Midbrain (tissue), 1 donor: ENCODE measurements around the gene NRBP1.
"Not testable (repeated sequence)": the region's sequence is repeated elsewhere in the genome, so short reads cannot be mapped to it uniquely, and the experiment has no call there.

Experiments used
- DNase-seq: peaks from one replicate; lab custom pipeline; 2025; lab: John Stamatoyannopoulos, UW

The NRBP1 gene

DNA sequence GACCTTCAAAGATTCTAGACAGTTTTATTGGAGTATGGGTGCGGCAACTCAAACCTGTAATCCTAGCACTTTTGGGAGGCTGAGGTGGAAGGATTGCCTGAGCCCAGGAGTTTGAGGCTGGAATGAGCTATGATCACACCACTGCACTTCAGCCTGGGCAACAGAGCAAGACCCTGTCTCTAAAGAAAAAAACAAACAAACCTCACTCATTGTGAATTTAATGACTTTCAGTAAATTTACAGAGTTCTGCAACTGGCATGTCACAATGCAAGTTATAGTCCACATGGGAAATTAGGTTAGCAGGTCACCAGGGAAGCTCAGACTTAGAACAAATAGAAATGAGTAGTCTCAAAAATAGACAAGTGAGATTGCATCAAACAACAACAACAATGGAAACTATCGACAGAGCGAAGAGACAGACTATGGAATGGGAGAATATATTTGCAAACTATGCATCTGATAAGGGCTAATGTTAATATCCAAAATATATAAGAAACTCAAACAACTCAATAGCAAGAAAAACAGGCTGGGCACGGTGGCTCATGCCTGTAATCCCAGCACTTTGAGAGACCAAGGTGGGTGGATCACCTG, 6.7 kb upstream of the NRBP1 start:
- DNase-seq, result no peak

DNA sequence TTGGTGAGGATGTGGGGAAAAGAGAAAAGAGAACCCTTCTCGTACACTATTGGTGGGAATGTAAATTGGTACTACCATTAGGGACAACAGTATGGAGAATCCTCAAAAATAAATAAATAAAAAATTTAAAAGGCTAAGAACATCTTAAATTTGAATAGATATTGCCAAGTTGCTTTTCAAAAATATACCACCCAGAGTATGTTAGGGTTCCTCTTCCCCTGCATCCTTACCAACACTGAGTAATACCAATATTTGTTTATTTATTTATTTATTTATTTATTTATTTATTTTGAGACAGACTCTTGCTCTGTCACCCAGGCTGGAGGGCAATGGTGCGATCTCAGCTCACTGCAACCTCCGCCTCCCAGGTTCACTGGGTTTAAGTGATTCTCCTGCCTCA, 5.5 kb upstream of the NRBP1 start:
- no peak for DNase-seq

DNA sequence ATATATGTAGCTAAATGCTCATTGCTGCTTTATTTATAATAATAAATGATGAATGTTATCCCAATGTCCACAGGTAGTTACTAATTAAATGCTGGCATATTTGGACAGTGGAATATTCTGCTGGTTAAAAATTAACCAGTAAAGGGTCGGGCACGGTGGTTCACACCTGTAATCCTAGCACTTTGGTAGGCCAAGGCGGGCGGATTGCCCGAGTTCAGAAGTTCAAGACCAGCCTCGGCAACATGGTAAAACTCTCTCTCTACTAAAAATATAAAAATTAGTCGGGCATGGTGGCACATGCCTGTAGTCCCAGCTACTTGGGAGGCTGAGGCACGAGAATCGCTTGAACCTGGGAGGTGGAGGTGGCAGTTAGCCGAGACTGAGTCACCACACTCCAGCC, 3.4 kb upstream of the NRBP1 start:
- DNase-seq, result not testable (repeated sequence)

DNA sequence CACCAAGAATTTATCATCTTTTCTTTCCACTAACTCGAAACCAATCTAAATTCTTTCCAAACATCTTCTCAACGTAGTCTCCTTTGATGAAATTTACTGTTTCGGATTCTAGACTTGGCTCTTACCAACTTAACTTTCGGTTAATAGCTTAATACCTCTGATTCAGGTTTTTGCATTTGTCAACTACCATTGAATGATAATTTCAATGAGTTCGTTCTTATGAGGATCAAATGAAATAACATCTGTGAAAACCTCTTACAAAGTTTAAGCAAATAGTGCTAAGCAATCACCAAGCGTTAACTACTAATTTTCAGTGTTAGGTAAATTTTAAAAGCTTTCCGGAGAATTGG, 593 bp upstream of the NRBP1 start:
- DNase-seq, result no peak

DNA sequence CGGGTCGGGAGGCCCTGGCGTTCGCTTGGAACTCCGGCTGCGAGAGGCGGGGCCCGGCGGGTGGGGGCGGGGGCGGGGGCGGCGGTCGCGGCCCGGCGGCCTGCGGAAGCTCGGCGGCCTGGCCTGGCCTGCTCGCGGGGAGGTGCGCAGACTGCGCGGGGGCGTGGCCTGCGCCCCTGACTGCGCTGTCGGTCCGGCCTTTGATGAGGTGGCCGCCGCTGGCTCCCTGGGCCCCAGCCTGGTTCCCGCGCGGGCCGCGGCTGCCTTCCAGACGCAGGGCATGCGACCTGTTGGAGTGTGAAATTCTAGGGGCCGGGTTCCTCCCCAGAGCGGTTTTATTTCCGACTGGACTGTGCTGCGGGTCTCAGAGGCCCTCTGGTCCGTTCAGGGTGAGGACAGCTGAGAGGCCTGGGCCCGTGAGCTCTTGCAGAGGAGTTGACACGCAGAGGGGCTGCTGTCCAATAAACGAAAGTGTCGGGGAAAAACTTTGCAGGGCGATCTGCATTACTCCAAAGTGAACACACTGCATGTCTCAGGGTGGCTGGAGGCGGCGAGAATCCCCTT, 629 bp downstream of the NRBP1 start:
- peak; percentile 62 for DNase-seq

DNA sequence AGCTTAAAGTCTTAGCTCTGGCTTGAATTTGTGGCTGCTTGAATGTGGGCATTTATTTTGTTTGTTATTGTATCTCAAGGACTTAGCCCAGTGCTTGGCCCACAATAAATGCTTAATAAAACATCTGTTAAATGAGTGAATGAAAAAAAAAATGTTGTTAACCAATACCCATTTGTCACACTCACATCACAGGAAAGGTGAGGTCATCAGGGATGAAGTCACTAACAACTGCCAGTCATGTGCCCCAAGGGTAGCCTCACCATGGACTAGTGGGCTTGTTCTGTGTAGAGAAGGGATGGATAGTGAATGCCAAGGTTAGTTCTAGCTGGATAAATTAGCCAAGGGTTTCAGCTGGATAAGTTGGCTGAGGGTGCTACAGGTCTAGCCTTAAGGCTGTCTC, 3.0 kb downstream of the NRBP1 start:
- DNase-seq, result no peak

DNA sequence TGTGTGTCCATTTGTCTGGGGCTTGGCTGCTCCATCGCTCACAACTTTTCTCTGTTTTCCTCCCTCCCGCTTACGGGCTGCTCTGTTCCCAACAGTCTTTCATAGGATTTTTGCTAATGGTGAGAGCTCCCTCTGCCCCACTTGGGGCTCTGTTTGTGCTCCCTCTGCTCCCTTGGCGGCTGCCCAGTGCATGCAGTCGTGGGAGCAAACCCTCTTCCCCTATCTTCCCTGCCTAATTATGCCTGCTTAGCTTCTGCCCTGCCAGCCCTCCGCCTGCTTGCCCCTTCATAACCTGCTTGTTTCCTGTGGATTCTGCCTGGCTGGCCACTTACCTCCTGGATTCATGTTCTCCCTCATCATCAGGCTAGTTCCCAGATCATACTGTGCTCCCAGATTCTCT, 7.2 kb downstream of the NRBP1 start:
- no peak for DNase-seq

DNA sequence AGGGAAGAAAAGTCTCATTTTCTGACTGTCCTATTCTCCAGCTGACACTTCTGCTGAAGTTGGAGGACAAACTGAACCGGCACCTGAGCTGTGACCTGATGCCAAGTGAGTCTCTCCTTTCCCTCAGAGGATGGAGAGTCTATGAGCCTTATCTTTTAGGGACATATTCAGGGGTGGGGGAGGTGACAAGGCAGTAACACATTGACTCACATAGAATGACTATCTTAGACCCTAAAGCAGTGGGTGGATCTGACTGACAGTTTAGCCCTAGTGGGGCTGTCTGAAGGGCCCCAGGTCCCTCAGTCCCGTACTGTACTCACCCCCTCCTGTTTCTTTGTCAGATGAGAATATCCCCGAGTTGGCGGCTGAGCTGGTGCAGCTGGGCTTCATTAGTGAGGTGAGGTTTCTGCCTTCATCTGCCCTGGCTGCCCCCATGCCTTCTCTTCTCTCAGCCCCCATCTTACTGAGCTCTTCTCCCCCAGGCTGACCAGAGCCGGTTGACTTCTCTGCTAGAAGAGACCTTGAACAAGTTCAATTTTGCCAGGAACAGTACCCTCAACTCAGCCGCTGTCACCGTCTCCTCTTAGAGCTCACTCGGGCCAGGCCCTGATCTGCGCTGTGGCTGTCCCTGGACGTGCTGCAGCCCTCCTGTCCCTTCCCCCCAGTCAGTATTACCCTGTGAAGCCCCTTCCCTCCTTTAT, 12.9 kb downstream of the NRBP1 start:
- DNase-seq, result no peak

DNA sequence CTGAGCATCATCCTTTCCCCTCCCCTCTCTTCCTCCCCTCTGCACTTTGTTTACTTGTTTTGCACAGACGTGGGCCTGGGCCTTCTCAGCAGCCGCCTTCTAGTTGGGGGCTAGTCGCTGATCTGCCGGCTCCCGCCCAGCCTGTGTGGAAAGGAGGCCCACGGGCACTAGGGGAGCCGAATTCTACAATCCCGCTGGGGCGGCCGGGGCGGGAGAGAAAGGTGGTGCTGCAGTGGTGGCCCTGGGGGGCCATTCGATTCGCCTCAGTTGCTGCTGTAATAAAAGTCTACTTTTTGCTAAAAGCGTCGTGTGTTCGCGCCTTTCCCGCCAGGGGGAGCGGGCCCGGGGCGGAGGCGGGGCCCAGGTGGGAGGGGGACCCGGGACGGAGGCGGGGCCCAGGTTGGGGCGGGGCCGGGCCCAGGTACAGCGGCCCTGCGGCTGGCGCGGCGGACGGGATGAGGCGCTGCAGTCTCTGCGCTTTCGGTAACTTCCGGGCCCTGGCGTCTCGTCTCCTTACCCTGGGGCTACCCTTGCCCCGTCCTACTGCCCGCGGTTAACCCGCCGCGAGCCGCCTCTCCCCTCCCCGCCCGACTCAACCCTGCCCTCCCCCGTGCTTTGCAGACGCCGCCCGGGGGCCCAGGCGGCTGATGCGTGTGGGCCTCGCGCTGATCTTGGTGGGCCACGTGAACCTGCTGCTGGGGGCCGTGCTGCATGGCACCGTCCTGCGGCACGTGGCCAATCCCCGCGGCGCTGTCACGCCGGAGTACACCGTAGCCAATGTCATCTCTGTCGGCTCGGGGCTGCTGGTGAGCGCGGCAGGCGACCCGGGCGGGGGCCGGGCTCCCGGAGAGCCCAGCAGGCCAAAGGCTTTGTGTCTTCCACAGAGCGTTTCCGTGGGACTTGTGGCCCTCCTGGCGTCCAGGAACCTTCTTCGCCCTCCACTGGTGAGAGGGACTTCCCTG, 13.8 kb downstream of the NRBP1 start, which contains the start of gene KRTCAP3:
Gene KRTCAP3 (plus strand): TSS at position 424 of the 962 bp plus-strand sequence. CDS start 32 bp downstream, at position 456.
- DNase-seq, result no peak

DNA sequence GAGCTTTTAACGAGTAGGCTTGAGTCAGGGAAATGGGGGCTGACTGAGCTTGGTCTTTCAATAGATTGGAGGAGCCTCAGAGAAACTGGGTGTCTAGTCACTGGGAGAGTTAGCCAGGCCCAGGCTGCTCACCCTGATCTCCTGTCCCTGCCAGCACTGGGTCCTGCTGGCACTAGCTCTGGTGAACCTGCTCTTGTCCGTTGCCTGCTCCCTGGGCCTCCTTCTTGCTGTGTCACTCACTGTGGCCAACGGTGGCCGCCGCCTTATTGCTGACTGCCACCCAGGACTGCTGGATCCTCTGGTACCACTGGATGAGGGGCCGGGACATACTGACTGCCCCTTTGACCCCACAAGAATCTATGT, 14.5 kb downstream of the NRBP1 start:
- DNase-seq, result no peak

DNA sequence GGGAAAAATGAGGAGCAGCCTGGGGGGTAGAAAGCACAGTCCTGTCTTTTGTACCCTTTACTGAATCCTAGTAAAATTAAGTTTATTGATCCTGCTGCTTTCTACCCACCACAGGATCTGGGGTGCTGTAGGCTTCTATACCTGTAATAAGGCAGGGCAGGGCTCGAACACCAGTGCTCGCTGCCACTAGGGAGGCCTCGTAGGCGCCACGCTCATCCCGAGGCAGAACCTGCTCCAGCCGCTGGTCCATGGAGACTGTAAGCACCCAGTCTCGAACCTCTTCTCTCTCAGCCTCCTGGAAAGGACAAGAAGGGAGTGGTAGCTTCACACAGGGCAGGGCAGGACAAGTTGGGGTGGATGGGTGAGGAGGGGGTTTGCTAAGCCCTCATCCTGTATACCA, 16.7 kb downstream of the NRBP1 start:
- no peak for DNase-seq

DNA sequence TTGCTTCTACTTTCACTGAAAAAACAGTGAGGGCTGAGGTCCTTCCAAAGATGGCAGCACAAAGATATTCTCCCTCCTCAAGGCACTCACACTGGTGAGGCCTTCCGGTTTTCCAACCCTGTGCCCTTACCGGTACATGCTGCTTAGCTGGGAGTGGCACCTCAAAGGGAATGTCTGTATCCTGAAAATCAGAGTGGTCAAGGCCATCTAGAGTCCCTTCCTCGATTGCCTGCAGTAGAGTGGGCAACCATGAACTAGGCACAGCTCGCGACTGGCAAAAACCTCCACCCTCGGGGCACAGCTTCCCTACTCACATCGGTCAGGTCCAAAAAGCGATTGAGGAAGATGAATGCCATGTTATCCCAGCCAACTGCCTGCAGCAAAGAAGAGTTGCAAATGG, 17.2 kb downstream of the NRBP1 start:
- DNase-seq, result no peak

DNA sequence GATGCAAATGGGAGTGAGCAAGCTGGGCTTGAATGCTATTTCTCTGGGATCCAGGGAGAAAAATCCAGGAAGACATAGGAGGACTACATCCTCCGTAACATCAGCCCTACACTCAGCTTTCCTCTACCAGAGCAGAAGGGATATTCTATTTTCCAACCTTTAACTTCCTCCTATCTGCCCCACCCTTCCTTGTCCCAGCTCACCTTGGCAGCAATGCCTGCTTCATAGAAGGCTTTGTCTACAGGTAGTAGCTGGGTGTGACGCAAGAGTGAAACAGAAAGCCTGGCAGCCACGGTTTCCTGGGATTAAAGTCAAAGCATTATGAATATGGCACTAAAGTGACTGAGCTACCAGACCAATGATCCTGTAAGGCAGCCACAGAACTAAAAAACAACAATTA, 17.6 kb downstream of the NRBP1 start:
- DNase-seq, result no peak

DNA sequence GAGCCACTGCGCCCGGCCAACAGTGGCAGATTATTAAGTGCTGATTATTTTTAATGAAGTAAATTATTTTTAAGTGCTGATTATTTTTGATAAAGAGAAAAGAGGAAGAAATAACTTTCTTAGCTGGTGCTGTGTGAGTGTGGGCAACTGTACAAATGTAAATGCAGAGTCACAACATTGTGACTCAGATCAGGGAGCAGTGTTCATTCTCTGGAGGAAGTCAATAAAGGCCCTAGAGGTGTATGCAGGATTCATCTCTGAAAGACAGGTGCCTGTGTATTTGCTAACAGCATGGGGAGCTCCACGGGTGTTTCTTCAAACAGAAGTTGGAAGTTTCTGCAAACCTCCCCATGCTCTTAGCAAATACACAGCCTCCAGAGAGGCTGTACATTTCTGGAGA, 19.9 kb downstream of the NRBP1 start:
- DNase-seq, result no peak

DNA sequence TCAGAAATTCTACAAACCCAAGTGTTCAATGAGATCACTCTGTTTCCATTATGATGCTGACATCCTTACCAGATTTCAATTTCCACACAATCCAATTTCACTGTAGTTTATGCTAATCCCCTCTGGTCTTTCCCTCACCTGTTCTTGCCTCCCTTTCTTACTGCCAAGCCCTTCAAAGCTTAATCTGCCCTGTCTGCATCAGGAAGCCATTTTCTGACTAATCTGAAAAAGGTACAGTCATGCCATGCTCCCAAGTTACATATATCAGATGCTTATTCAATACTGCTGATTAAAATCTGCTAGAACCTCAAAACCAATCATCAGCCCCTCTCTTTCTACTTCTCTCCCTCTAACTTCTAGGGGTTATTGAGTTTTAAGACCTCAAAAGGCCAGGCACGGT, 22.7 kb downstream of the NRBP1 start:
- DNase-seq, result no peak

DNA sequence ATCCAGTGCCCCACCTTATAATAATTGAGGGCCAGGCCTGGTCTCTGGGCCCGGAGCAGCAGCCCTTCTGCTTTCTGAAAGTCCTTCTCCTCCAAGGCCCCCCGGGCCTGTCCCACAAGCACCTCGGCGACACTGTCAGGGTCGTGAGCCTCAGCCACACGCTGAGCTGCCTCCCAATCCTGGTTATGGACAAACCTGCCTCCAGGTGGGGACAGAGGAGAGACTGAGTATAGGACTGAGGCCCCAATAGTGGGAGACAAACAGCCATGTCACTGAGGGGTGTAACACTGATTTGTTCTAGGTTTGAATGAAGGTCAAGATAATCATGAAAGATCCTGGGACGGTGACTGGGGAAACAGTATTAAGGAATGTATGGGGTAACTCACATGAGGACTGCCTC, 25.5 kb downstream of the NRBP1 start:
- DNase-seq, result no peak

DNA sequence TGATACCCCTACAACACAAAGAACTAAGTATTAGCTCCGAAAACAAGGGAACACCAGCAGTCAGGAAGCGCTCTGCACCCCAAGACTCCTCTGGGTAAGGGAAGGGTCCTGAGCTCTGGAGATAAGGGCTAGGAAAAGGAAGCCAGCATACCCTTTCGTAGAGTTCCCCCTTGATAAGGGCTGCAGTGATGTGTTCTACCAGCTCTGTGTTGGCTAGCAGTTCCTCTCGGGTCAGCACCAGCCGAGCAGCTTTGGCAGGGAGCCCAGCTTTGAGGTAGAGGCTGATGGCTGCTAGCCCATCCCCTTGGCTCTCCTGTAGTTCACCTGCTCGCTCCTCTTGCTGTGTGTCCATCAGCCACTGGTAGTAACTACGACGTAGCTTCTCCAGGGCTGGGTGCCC, 32.7 kb downstream of the NRBP1 start:
- DNase-seq, result no peak

DNA sequence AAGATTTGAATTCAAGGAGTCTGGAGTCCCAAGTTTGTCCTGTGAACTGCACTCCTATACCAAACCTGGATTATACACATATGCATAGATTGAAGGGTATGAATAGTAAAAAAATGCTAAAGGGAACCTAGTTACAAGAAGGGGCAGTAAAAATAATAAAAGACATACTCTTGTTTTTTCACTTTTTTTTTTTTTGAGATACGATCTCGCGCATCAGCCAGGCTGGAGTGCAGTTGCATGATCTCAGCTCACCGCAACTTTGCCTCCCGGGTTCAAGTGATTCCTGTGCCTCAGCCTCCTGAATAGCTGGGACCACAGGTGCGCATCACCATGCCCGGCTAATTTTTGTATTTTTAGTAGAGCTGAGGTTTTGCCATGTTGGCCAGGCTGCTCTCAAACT, 36.0 kb downstream of the NRBP1 start:
- DNase-seq, result no peak

DNA sequence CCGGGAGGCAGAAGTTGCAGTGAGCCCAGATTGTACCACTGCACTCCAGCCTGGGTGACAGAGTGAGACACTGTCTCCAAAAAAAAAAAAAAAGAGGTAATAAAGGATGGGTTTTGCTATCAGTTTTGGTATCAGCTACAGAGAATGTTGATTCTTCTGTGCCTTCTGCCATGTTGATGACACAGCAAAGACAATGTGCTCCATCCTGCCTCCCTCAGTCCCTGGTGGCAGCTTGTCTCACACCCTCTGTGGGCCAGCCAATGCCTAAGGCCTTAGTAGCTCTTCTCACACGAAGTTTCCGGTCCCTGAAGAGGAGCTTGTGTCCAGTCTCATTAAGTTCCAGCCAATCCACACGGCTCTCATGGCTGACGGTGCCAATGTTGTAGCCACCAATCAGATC, 43.5 kb downstream of the NRBP1 start:
- no peak for DNase-seq

DNA sequence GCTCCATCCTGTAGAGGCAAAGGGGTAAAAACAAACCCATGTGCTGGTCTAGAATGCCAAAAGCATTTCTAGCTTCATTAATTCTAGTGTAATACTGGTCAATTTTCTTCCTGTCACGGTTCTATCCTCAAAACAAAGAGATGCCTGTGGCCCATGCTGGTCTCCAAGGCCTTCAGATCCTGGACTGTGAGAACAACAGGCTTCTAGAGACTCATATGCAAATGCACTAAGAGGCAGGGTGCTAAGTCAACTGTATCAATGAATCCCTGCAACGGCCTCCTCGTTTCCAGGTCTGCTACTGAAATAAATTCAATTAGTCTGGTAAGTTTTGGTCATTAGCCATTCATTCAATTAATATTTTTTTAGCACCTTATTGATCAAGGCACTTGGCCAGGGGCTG, 57.1 kb downstream of the NRBP1 start:
- DNase-seq, result peak; percentile 13

DNA sequence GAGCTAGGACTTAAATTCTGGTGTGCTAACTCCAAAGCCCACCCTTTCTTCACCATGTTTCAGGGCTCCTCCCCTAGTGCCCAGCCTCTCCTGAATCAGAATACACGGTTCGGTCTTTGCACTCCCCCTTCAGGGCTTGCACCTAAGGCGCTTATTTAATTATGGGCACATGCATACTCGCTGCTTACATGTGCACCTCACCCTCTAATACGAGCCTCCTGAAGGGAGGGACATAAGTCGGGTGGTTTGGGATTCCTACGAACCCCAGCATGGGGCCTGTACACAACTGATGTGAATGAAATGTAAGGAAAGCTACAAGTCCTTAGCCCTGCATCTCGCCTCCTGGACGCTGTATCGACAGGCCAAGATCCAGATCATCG, 60.7 kb downstream of the NRBP1 start:
- peak; percentile 50 for DNase-seq

DNA sequence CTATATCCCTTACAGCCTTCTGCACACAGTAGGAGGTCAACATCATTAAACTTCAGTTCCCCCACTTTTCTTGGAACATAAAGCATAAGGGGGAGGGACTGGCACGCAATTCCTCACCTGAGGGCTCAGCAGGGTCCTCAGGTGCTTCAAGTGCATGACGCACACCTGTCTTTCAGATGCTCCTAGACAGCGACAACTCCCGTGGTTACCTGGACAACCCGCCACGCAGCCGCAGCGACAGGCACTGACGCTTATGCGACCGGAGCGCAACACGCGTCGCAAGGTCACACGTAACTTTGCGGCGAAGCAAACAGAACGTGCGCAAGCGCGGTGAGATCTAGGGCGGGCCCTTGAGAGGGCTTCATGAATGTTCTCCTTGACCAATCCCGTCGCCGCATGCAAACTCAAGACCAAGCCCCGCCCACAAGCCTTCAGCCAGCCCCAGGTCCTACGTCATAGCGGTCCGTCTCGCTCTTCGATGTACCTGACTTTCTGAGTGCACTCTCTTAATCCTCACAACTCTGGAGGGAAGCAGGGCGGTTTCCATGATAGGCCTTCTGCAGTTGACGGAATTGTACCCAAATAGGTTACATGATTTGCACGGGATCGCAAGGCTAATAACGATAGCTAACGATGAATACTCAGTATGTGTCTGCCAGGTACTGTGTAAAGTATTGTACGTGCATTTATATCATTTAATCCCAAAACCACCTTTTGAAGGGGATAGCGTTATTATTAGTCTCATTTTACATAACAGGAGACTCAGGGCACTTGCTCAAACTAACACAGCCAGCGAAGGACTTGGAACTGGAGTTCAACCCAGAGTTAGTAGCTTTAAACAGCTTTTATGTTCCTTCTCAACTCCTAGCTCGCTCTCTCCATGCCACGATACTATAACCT, 61.3 kb downstream of the NRBP1 start, which contains the start of gene IFT172:
Gene IFT172 (minus strand): TSS at position 246 of the 900 bp plus-strand sequence. CDS start 90 bp downstream, at position 156.
- DNase-seq, result peak; percentile 97
